Right lobe of liver (tissue), 4 donors: ENCODE results near the gene TRIM49B.
"Not testable (repeated sequence)": the region's sequence is repeated elsewhere in the genome, so short reads cannot be mapped to it uniquely, and the experiment has no call there.

Experiments used
- POLR2A ChIP-seq: fragments of 450-650 bp; IDR thresholded peaks from one replicate; pipeline ENCODE4 v1.6.1; 2017; ENCODE audit warnings: antibody characterized with exemption, mild to moderate bottlenecking
- TF ChIP-seq, protein P1 (sequence below), 4 donors: fragments of 200-600 bp in 3 of 4; fragments of 450-650 bp in 1 of 4; IDR thresholded peaks; one replicate each; pipeline versions ENCODE4 v1.5.1 to v1.8.0; 2016 to 2022; ENCODE audit warnings: antibody characterized with exemption in 4 of 4, mild to moderate bottlenecking in 2 of 4
- donor health status: DM: no; HTN: no; CAD: no.
- donor health status: DM: no; HTN: no; CAD: no.
- donor health status: DM: no; HTN: yes; CAD: no.

DNA sequence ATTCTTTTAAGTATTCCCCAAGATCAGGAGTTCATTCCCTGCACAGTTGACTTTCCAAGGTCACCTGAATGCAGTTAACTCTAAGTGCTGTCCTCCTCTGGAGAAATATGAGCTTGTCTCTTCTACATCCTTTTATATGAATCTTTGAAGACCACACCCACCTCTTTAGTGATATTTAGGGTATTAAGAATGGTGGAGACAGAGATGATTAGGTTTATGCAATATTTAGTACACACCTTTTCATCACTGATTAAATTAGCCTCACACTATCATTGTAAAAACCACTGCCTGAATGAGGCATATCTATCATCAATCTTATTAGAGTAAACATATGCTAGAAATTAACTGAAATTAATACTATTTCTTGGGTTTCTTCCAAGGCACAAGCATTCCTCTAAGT lies 44.8 kb upstream of the TRIM49B start, which contains the start of gene TRIM51G:
- TF ChIP-seq, protein P1, sequence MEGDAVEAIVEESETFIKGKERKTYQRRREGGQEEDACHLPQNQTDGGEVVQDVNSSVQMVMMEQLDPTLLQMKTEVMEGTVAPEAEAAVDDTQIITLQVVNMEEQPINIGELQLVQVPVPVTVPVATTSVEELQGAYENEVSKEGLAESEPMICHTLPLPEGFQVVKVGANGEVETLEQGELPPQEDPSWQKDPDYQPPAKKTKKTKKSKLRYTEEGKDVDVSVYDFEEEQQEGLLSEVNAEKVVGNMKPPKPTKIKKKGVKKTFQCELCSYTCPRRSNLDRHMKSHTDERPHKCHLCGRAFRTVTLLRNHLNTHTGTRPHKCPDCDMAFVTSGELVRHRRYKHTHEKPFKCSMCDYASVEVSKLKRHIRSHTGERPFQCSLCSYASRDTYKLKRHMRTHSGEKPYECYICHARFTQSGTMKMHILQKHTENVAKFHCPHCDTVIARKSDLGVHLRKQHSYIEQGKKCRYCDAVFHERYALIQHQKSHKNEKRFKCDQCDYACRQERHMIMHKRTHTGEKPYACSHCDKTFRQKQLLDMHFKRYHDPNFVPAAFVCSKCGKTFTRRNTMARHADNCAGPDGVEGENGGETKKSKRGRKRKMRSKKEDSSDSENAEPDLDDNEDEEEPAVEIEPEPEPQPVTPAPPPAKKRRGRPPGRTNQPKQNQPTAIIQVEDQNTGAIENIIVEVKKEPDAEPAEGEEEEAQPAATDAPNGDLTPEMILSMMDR (IDR thresholded peaks at IDR 0.05) = not testable (repeated sequence)
- not testable (repeated sequence) for TF ChIP-seq POLR2A
